GM23248 (cell line): ENCODE data around the gene VPS52. TPM values are rescaled to one million over a fixed set of nuclear protein-coding genes. Genes with fewer than 3 reads are reported as not detected.

Experiments used
- DNase-seq: peaks from one replicate; pipeline ENCODE4 v3.0.0-alpha.2; 2015
- H2AFZ ChIP-seq: fragments of 200-600 bp; sonication (generic); 2 replicates; pipeline ENCODE4 v1.6.1; 2016; ENCODE audit warnings: antibody characterized with exemption
- H3F3A ChIP-seq: fragments of 200-600 bp; sonication (generic); 2 replicates; pipeline ENCODE4 v1.6.1; 2016; ENCODE audit warnings: mild to moderate bottlenecking, antibody characterized with exemption, mixed run types; ENCODE audit not compliant: insufficient read depth
- H3K27ac ChIP-seq: fragments of 200-600 bp; sonication (generic); 2 replicates; pipeline ENCODE4 v1.5.1; 2016; ENCODE audit warnings: mild to moderate bottlenecking
- H3K27me3 ChIP-seq: fragments of 200-600 bp; sonication (generic); replicated peaks from 2 replicates; pipeline ENCODE4 v1.6.1; 2016; ENCODE audit warnings: mild to moderate bottlenecking; ENCODE audit not compliant: insufficient read depth
- H3K36me3 ChIP-seq: fragments of 200-600 bp; sonication (generic); 2 replicates; pipeline ENCODE4 v1.6.1; 2016; ENCODE audit warnings: low read depth, mild to moderate bottlenecking
- H3K4me1 ChIP-seq: fragments of 200-600 bp; sonication (generic); 2 replicates; pipeline ENCODE4 v1.6.1; 2016; ENCODE audit warnings: mild to moderate bottlenecking; ENCODE audit not compliant: insufficient read depth
- H3K4me2 ChIP-seq: fragments of 200-600 bp; sonication (generic); one replicate; pipeline ENCODE4 v1.6.1; 2016; ENCODE audit warnings: mild to moderate bottlenecking; ENCODE audit not compliant: unreplicated experiment
- H3K4me3 ChIP-seq: fragments of 200-600 bp; sonication (generic); 2 replicates; pipeline ENCODE4 v1.5.1; 2016; ENCODE audit warnings: mild to moderate bottlenecking
- H3K79me2 ChIP-seq: fragments of 200-600 bp; sonication (generic); 2 replicates; pipeline ENCODE4 v1.6.1; 2016; ENCODE audit warnings: mild to moderate bottlenecking; ENCODE audit not compliant: insufficient read depth
- H3K9ac ChIP-seq: fragments of 200-600 bp; sonication (generic); 2 replicates; pipeline ENCODE4 v1.6.1; 2016; ENCODE audit warnings: mild to moderate bottlenecking
- H3K9me2 ChIP-seq: fragments of 200-600 bp; sonication (generic); 2 replicates; pipeline ENCODE4 v1.6.1; 2016; ENCODE audit warnings: mixed run types, mild to moderate bottlenecking, moderate library complexity; ENCODE audit not compliant: insufficient read depth
- H3K9me3 ChIP-seq: fragments of 200-600 bp; sonication (generic); one replicate; pipeline ENCODE4 v1.6.1; 2017; ENCODE audit warnings: low read depth
- H4K20me1 ChIP-seq: fragments of 200-600 bp; sonication (generic); 2 replicates; pipeline ENCODE4 v1.6.0; 2016; ENCODE audit not compliant: insufficient read depth
- EZH2 ChIP-seq: fragments of 200-600 bp; sonication (generic); IDR thresholded peaks from 2 replicates; pipeline ENCODE4 v1.6.1; 2018; ENCODE audit warnings: antibody characterized with exemption, mild to moderate bottlenecking; ENCODE audit not compliant: insufficient read depth, poor library complexity, severe bottlenecking
- EZH2phosphoT487 ChIP-seq: fragments of 200-600 bp; sonication (generic); IDR thresholded peaks from 2 replicates; pipeline ENCODE4 v1.6.1; 2018; ENCODE audit warnings: antibody characterized with exemption, moderate library complexity, mild to moderate bottlenecking, low read depth; ENCODE audit not compliant: insufficient read depth
- WGBS, 2 experiments: methylation state at CpG; one replicate each; pipeline ENCODE4 v1.1.6; 2015 to 2017; ENCODE audit warnings: low lambda C conversion rate in 2 of 2, low coverage in 1 of 2; ENCODE audit errors: missing lambda C conversion rate in 2 of 2; 5-methylcytosine and 5-hydroxymethylcytosine counted together
- in situ Hi-C: fragments of 300-500 bp; cut with MboI; formaldehyde crosslinking; loops from 2 replicates; pipeline ENCODE4 v1.15.0; 2020
- polyA plus RNA-seq: library from polyadenylated mRNA; unstranded; fragments of >200 nt; fragmentation: Nextera tagmentation; extraction: Ambion mirVana; gene quantifications from 2 replicates; pipeline ENCODE4 v1.2.1, GENCODE V29; 2016
- total RNA-seq: library from RNA; depleted of rRNA; stranded (reverse); fragments of >200 nt; shearing (Covaris generic); gene quantifications from 2 replicates; pipeline ENCODE4 v1.2.3, GENCODE V29; 2014

The VPS52 gene
- total and polyA plus RNA-seq, 2 experiments from 2014 or later, result 32.3 to 33.9 TPM

- in situ Hi-C loops, result no loop called here
- no peak for DNase-seq
- H3K9ac ChIP-seq, result peak overlapping the region; percentile 95
These were observed 25.2 kb upstream of the VPS52 start for GRCh38 chr6:33296797-33297405.

GRCh38 chr6:33295621-33296369 lies 24.1 kb upstream of the VPS52 start:
- in situ Hi-C loops, result no loop called here
- TF ChIP-seq EZH2 (no peak), EZH2phosphoT487 (no peak)
- Histone ChIP-seq H3K4me2 (no peak overlapping the region), H3K9ac (no peak overlapping the region), H4K20me1 (no peaks in the 10 kb centered on the region), H2AFZ (no peak overlapping the region), H3K79me2 (peaks cover 15% of the 10 kb centered on the region), H3K9me3 (no peaks in the 10 kb centered on the region), H3K36me3 (no peaks in the 10 kb centered on the region; the same call in 1 of the 2 replicates), H3K27me3 (no peaks in the 10 kb centered on the region), H3F3A (peaks cover 2% of the 10 kb centered on the region), H3K4me3 (no peak overlapping the region), H3K9me2 (no peaks in the 10 kb centered on the region), H3K27ac (no peak overlapping the region), H3K4me1 (peaks cover under 1% of the 10 kb centered on the region; the same call in 1 of the 2 replicates)
- 83 to 94% methylated on average over 5 to 15 of the region's 15 CpGs for WGBS, 2 experiments
- DNase-seq, result no peak

More at GRCh38 chr6:33296797-33297405, 25.2 kb upstream of the VPS52 start:
- WGBS, 2 experiments, result 79 to 88% methylated on average over 8 to 12 of the region's 12 CpGs
- Histone ChIP-seq H3K36me3 (no peaks in the 10 kb centered on the region; the same call in 1 of the 2 replicates), H3K27me3 (no peaks in the 10 kb centered on the region), H3K27ac (no peak overlapping the region), H3K4me2 (peak overlapping the region; percentile 83), H3K9me3 (no peaks in the 10 kb centered on the region), H3K4me1 (peaks cover 10% of the 10 kb centered on the region; the same call in 1 of the 2 replicates), H3K79me2 (peaks cover 17% of the 10 kb centered on the region), H3K4me3 (peak overlapping the region; percentile 96; the same call in 1 of the 2 replicates), H2AFZ (no peak overlapping the region), H4K20me1 (no peaks in the 10 kb centered on the region), H3K9me2 (no peaks in the 10 kb centered on the region), H3F3A (peaks cover 13% of the 10 kb centered on the region)
- TF ChIP-seq EZH2phosphoT487 (no peak), EZH2 (no peak)

GRCh38 chr6:33294086-33294823 lies 22.6 kb upstream of the VPS52 start:
- no peak overlapping the region for H3K4me2 ChIP-seq
- in situ Hi-C loops, result no loop called here

GRCh38 chr6:33292996-33293682 lies 21.5 kb upstream of the VPS52 start:
- Histone ChIP-seq H2AFZ (no peak overlapping the region), H3K4me2 (no peak overlapping the region), H3K4me1 (peaks cover 8% of the 10 kb centered on the region), H4K20me1 (no peaks in the 10 kb centered on the region), H3K27me3 (no peaks in the 10 kb centered on the region), H3K4me3 (no peak overlapping the region), H3K9me2 (no peaks in the 10 kb centered on the region), H3K36me3 (no peaks in the 10 kb centered on the region; the same call in 1 of the 2 replicates), H3F3A (no peaks in the 10 kb centered on the region), H3K27ac (no peak overlapping the region), H3K9me3 (no peaks in the 10 kb centered on the region), H3K9ac (no peak overlapping the region), H3K79me2 (peaks cover 32% of the 10 kb centered on the region)
- in situ Hi-C loops, result no loop called here
- 85 to 87% methylated on average over 12 to 16 of the region's 16 CpGs for WGBS, 2 experiments
- TF ChIP-seq EZH2, result no peak
- no peak for TF ChIP-seq EZH2phosphoT487
- no peak for DNase-seq

More at GRCh38 chr6:33294086-33294823, 22.6 kb upstream of the VPS52 start:
- no peak for DNase-seq
- Histone ChIP-seq H2AFZ (no peak overlapping the region), H3K9ac (no peak overlapping the region), H3K36me3 (no peaks in the 10 kb centered on the region; the same call in 1 of the 2 replicates), H4K20me1 (no peaks in the 10 kb centered on the region), H3K79me2 (peaks cover 23% of the 10 kb centered on the region), H3F3A (no peaks in the 10 kb centered on the region), H3K27ac (no peak overlapping the region), H3K4me3 (no peak overlapping the region), H3K27me3 (no peaks in the 10 kb centered on the region), H3K9me3 (no peaks in the 10 kb centered on the region), H3K9me2 (no peaks in the 10 kb centered on the region), H3K4me1 (peaks cover 6% of the 10 kb centered on the region)
- TF ChIP-seq EZH2phosphoT487, result no peak
- no peak for TF ChIP-seq EZH2
- WGBS, 2 experiments, result 60 to 64% methylated on average over 10 of the region's 10 CpGs
